GM19438 (cell line): ENCODE measurements around the gene KRT25.
"Not testable (repeated sequence)": the region's sequence is repeated elsewhere in the genome, so short reads cannot be mapped to it uniquely, and the experiment has no call there.

Source experiments
- ATAC-seq: cut with Tn5 transposase; IDR thresholded peaks from one replicate; pipeline ENCODE4 v1.9.1; 2021; ENCODE audit warnings: low read depth; ENCODE audit not compliant: unreplicated experiment

Gene KRT25

GRCh38 chr17:40760105-40761016 lies 5.2 kb upstream of the KRT25 start:
- no peak for ATAC-seq

DNA sequence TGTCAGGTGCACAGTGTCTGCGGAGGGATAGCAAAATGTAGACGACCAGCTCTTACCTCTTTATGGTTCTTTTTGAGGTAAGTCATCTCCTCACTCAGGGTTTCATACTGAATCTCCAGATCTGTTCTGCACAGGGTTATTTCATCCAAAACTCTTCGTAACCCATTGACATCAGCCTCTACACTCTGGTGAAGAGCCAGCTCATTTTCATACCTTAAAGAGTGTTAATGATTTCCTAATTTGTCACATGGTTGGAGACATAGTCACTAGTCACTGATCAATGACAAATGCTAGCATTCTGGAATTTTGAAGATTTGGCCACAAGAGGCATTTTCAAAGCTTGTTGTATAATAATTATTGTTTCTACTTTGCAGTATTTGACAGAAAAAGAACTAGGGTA lies 1.3 kb downstream of the KRT25 start:
- ATAC-seq = no peak

- no peak for ATAC-seq
These were observed 4.1 kb downstream of the KRT25 start for GRCh38 chr17:40751065-40751464.

DNA sequence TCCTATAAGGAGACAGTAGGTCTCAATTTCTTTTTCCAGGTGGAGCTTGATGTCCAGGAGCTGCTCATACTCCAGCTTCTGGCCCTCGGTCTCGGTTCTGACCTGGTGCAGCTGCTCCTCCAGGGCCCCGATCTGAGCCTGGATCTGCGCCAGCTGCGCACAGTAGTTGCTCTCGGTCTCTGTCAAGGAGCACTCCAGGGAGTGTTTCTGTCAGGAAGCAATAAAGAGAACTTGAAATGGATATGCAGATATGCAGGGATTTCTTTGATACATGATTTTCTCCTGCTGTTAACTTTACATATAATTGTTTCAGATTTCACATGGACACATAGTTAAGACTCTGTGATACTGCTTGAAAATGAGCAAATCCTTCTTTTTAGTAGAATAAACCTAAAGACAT lies 4.7 kb downstream of the KRT25 start:
- ATAC-seq = no peak

DNA sequence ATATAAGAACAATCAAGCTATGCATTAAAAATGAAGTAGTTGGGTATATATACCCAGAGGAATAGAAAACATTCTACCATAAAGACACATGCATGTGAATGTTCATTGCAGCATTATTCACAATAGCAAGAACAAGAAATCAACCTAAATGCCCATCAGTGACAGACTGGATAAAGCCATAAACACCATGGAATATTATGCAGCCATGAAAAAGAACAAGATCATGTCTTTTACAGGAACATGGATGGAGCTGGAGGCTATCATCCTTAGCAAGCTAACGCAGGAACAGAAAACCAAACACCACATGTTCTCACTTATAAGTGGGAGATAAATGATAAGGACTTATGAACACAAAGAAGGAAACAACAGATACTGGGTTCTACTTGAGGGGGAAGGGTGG lies 6.5 kb downstream of the KRT25 start:
- ATAC-seq = not testable (repeated sequence)

- ATAC-seq = no peak
These were observed 16.6 kb downstream of the KRT25 start for GRCh38 chr17:40738553-40738952.

- ATAC-seq = no peak
These were observed 20.1 kb downstream of the KRT25 start for GRCh38 chr17:40735016-40735415.

GRCh38 chr17:40734018-40734417 lies 21.1 kb downstream of the KRT25 start:
- ATAC-seq = no peak

DNA sequence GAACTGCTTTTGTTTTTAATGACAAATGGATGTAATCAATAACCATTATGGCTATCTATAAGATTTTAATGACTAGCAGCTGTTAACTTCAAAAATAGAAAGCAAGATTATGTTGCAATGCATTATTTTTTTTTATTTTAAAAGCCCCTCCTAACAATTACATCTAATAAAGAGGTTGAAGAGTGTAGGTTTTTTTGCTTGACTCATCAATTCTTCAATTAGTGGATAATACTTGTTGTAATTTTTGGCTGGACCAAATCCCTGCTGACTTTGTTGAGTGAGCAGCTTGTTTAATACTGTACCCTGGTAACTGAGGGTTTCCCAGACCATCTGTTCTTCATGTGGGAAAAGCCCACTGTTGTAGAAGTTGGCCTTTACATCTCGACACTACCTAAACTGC lies 24.2 kb downstream of the KRT25 start:
- no peak for ATAC-seq

- ATAC-seq = no peak
These were observed 27.5 kb downstream of the KRT25 start for GRCh38 chr17:40727447-40728231.

DNA sequence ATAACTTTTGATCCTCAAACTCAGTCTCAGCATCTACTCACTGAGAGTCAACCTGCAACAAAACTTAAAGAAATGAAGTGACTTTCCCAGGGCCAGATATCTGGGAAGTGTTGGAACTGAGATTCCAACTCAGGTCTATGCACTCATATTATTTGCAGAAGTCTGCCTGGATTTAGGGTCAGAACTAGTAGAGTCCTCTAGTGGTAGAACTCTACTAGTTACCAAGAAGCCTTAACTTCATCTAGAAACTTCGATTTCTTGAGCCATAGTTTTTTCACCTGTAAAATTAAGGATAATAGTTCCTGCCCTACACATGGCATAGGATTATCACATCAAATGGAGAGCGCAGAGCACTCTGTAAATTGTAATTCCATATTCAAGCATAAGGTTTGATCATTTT lies 28.2 kb downstream of the KRT25 start:
- no peak for ATAC-seq

DNA sequence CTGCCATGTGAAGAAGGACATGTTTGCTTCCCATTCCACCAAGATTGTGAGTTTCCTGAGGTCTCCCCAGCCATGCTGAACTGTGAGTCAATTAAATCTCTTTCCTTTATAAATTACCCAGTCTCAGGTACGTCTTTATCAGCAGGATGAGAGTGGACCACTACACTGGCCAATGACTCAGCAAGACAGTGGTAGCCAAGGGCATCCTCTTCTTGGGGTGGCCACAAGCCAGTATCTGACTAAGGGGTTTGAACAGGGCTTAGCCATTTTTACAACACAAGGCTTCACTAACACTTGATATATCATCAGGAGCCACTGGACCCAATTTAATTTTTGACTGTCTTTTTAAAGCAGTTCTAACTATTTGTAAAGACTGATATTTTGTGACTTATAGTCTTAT lies 30.5 kb downstream of the KRT25 start:
- no peak for ATAC-seq

- no peak for ATAC-seq
These were observed 32.9 kb downstream of the KRT25 start for GRCh38 chr17:40722241-40722640.

DNA sequence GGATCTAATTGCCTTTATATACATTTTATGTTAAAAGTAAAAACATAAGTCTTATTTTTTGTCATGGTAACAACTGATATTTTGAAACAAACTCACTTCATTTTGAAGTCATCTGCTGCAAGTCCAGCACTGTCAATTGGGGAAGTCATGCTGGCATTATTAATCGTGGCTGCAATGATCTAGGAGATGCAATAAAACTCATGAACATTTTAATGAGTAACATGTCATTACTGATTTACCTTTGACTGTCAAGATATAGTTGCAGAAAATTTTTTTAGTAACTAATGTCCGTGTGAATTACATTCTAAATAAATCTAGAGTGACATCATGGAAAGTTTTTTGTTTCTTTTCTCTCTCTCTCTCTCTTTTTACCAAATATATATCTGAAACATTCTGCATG lies 34.2 kb downstream of the KRT25 start:
- ATAC-seq = no peak

DNA sequence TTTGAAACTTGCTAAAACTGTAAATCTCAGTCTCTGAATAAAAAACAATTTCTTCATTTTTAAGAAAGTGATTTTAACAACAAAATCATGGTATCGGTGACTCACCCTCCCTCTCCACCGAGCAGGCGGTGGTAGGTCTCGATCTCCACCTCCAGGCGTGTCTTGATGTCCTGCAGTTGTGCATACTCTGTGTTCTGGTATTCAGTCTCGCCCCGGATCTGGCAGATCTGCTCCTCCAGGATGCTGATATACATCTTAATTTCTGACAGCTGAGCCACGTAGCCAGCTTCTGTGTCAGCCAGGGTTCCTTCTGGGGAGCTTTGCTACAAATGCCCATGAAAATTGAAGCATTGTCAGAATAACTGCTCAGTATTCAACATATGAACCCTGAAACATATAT lies 36.2 kb downstream of the KRT25 start:
- ATAC-seq = no peak

GRCh38 chr17:40717776-40718175 lies 37.4 kb downstream of the KRT25 start:
- no peak for ATAC-seq

DNA sequence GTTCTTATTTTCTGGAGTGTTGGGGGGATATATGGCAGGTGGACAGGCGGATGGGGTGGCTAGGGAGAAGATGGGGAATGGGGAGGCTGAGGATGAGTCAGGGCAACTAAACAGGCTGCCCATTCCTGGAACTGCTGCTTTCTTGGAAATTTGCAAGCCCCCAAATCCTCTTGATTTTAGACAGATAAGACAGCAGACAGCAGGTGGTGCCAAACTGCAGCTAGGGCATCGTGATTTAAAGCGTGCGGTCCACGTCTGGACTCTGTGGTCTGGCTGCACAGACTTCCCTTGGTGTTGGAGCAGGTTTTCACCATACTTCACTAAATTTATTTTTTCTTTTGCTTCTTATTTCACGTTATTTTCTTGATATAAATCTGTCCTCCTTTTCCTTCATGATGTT lies 40.7 kb downstream of the KRT25 start:
- no peak for ATAC-seq

- no peak for ATAC-seq
These were observed 47.4 kb downstream of the KRT25 start for GRCh38 chr17:40707745-40708144.

GRCh38 chr17:40705584-40705983 lies 49.5 kb downstream of the KRT25 start:
- no peak for ATAC-seq

DNA sequence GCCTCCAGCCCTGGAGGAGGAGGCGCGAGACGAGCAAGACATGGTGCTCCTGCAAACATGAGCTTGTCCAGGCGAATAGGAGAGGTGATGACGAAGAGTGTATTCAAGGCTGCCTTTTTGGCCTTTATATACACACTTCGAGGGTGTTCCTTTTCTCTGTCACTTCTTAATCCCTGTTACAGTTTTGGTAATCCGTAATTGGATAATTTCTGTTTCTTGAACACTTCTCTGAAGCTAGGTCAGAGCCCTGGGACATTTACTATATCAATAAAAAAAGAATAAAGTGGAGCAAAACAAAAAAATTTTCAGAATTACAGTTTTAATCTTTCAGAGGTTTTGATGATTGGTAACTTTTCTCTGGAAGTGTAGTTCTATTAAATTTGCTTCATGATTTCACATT lies 51.5 kb downstream of the KRT25 start, which contains the start of gene KRT24:
KRT24 (minus strand) TSS at position 101 of the 400 bp plus-strand sequence; CDS start at position 42, 59 bp downstream.
- no peak for ATAC-seq

- no peak for ATAC-seq
These were observed 52.9 kb downstream of the KRT25 start for GRCh38 chr17:40702271-40702670.

DNA sequence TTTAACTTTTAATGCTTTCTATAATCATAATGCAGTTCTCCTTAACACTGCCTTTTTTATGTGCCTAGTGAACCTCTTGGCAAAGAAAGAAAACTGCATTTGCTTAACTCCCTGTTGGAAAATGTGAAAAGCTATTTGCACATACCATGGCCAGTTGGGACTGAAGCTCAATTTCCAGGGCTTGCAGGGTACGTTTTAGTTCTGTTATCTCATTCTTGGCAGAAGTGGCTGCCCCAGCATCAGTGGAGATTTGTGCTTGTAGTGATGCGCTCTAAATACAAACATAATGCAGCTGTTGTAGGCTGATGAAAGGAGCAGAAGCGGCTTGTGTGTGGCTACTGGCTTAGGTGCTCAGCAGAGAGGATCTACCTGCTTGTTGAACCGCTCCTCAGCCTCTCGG lies 55.3 kb downstream of the KRT25 start:
- ATAC-seq = no peak
